Stimulated activated CD4-positive, alpha-beta T cell treated with anti-CD3 and anti-CD28 coated beads, Interleukin-12 subunit alpha, Interleukin-12 subunit beta, amount 100 ng/mL, for 48 hours (primary cell): ENCODE results near the gene ZFP30.

ENCODE experiments used
- DNase-seq, 3 donors: peaks; one replicate each; pipeline ENCODE4 v3.0.0-alpha.2; 2020; ENCODE audit warnings: low read depth in 2 of 3, low spot score in 1 of 3

The ZFP30 gene

DNA sequence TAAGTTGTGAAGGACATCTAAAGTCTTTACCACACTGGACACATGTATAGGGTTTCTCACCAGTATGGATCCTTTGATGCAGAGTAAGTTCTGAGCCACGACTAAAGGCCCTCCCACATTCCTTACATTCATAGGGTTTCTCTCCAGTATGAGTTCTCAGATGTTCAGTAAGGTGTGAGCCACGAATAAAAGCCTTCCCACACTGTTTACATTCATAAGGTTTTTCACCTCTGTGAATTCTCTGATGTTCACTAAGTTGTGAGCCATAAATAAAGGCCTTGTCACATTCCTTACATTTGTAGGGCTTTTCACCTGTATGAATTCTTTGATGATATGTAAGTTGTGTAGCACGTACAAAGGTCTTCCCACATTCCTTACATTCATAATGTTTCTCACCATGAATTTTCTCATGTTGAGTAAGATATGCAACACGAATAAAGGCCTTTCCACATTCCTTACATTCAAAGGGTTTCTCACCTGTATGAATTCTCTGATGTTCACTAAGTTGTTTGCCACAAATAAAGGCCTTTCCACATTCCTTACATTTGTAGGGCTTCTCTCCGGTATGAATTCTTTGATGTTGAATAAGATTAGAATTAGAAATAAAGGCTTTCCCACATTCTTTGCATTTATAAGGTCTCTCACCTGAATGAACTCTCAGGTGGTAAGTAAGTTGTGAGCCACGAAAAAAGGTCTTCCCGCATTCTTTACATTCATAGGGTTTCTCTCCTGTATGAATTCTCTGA, 90.5 kb downstream of the ZFP30 start:
- DNase-seq = no peak
